HG03175 (cell line): ENCODE measurements around the gene EZH2.

Source experiments
- ATAC-seq: cut with Tn5 transposase; IDR thresholded peaks from one replicate; pipeline ENCODE4 v1.9.1; 2021; ENCODE audit warnings: mild to moderate bottlenecking, moderate library complexity; ENCODE audit not compliant: unreplicated experiment

EZH2 gene

GRCh38 chr7:148773334-148773733 lies 110.8 kb downstream of the EZH2 start:
- ATAC-seq = peak; percentile 86

GRCh38 chr7:148772297-148773089 lies 111.6 kb downstream of the EZH2 start:
- no peak for ATAC-seq

GRCh38 chr7:148770004-148770403 lies 114.1 kb downstream of the EZH2 start:
- no peak for ATAC-seq

GRCh38 chr7:148763622-148764021 lies 120.5 kb downstream of the EZH2 start:
- ATAC-seq = no peak

GRCh38 chr7:148761499-148762278 lies 122.4 kb downstream of the EZH2 start:
- no peak for ATAC-seq
